HG03039 (cell line): ENCODE measurements around the gene TARS3.
A peak's percentile ranks its signal among the peaks of the same experiment; 100 is the strongest.
"Not testable (repeated sequence)": the region's sequence is repeated elsewhere in the genome, so short reads cannot be mapped to it uniquely, and the experiment has no call there.

ENCODE experiments used
- ATAC-seq: cut with Tn5 transposase; IDR thresholded peaks from one replicate; pipeline ENCODE4 v1.9.1; 2021; ENCODE audit warnings: mild to moderate bottlenecking, moderate library complexity; ENCODE audit not compliant: unreplicated experiment

TARS3 gene

GRCh38 chr15:101723874-101724674 is at the start of gene TARS3:
Gene TARS3, minus strand, starts transcription at chr15:101724473. Its CDS starts 86 bp downstream, at chr15:101724387.
- peak; percentile 89 for ATAC-seq

- ATAC-seq = no peak
These were observed 49.3 kb upstream of the TARS3 start for GRCh38 chr15:101773496-101774100.

- no peak for ATAC-seq
These were observed 48.6 kb upstream of the TARS3 start for GRCh38 chr15:101772921-101773320.

DNA sequence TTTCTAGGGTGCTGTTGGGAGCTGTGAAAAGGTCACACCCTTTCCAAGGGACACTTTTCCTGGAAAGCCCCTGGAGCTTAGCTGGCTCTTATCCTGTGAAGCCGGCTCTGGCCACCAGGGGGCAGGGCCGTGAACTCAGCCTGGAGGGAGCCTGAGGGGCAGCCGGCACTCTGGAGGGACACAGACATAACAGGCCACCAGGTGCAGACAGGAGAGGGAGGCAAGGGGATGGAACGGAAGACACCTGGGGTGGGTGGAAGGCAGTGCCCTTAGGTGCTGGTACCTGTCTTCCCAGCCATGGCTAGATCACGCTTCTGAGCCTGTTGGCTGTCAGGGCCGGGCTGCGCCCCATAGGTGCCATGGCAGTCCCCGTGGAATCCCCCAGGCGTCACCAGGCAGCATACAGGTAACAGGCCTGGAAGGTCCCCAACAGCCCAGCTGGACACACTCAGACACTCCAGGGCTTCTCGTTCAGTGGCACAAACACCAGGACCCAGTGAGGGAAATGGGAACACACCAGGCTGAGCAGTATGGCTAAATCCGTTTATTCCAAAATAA is 42.9 kb upstream of the TARS3 start:
- not testable (repeated sequence) for ATAC-seq

DNA sequence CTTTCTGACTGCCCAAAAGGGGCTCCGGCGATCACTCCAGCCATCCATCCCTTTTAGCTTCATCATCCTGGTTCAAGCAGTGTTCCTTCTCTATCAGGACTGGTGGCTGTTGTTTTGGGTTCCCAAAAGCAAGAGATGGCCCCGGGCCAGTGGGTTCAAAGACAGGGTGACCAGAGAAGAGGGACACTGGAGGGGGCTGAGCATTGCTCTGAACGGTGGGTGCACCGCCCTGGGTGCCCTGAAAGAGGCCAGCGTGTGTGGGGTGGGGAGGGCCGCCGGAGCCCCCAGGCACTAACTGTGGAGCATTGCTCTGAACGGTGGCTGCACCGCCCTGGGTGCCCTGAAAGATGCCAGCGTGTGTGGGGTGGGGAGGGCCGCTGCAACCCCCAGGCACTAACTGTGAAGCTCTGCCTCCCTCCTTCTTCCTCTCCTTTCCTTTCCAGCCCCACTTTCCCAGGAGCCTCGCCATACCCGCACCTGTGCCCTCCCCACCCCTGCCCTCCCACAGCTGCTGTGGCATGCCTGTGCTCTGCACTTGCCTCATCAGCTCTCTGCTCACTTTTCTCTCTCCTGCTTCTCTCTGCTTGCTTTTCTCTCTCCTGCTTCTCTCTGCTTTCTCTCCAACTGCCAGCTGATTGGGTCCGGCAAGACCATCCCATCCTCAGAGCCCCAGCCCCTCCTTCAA is 41.6 kb upstream of the TARS3 start:
- no peak for ATAC-seq

GRCh38 chr15:101765340-101765671 is 41.0 kb upstream of the TARS3 start:
- ATAC-seq = not testable (repeated sequence)

DNA sequence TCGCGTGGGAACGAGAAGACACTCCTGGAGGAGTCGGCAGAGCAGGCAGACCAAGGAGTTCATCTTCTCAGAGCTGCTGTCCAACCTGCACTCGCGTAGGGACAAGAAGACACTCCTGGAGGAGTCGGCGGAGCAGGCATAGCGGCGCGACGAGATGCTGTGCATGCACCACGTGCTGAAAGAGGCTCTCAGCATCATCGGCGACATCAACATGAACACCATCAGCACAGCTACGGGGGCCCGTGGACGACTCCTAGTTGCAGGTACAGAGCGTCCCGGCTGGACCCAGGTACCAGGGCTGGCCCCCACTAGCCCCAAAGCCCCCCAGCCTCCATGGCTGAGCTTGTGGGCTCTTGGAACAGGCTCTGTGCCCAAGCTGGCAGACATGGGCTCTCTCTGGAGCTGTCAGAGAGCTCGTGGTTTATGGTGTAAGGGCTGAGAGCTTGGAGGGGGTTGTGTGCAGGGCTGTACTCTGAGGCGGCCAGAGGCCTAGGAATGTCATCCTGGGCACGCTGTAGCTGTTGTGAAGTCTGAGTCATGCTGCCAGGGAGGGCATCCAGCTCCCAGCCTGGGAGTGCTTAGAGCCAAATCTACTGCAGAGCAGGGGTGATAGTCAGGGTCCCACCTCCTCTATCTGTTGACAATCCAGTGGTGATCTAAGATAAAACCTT is 40.5 kb upstream of the TARS3 start:
- not testable (repeated sequence) for ATAC-seq

GRCh38 chr15:101746716-101747082 is 22.4 kb upstream of the TARS3 start:
- not testable (repeated sequence) for ATAC-seq

DNA sequence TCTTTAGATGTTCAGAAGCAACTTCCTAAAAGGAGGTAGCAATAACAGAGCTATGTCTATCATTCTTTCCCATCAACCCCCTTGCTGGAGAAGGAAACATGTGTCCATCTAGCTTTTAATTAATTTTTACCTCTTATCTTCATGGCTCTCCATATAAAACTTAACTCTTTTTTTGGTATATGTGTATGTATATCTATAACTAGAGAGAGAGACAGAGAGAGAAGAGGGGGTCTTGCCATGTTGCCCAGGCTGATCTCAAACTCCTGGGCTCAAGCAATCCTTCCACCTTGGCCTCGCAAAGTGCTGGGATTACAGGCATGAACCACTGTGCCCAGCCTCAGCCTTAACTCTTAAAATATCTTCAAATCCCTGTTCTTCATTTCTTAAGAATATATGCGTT is 10.6 kb upstream of the TARS3 start:
- ATAC-seq = not testable (repeated sequence)

DNA sequence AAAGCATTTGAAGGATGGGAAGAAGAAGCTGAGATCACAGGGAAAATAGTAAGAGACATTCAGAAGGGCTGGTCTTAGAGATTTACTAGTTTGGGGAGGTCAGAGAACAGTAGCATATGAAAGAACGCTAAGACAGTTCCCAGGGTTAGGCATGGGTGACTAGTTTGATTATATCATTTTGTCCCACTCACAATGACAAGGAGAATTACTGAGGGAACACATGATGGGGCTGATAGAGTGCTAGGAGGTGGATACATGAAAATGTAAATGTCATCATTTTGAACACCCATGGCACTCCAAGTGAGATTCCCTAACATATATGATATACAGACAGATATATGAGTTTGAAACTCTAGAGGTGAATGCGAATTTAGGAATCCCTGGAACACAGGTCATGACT is 9.3 kb upstream of the TARS3 start:
- ATAC-seq = no peak

DNA sequence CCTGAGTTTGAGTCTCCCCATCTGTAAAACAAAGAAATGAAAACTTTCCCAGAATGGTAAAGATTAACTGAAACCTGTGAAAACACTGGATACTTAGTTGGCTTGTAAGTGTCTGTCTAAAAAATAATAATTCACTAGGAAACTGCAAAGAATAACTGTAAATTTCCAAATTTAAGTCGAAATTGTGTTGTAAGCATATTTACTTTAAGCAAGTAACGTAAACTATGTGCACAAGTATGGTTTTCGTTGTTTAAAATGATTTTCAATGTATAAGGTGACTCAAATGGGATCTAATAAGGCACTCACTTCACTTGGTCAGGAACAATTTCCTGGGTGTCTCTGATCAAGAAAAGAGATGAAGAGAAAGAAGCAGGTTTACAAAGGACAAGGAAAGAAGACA is 8.5 kb upstream of the TARS3 start:
- ATAC-seq = no peak

GRCh38 chr15:101731746-101732145 is 7.5 kb upstream of the TARS3 start:
- no peak for ATAC-seq

DNA sequence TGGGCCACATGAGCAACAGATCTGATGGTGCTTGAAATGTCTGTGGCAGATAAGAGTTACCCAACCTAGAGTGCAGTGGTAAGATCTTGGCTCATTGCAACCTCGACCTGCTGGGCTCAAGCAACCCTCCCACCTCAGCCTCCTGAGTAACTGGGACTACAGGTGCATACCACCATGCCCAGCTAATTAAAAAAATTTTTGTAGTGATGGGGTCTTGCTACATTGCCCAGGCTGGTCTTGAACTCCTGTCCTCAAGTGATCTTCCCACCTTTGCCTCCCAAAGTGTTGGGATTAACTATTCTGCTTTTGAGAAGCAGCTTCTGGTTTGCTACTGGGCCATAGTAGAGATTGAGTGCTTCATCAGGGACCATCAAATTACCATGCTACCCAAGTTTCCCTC is 2.9 kb upstream of the TARS3 start:
- ATAC-seq = no peak

DNA sequence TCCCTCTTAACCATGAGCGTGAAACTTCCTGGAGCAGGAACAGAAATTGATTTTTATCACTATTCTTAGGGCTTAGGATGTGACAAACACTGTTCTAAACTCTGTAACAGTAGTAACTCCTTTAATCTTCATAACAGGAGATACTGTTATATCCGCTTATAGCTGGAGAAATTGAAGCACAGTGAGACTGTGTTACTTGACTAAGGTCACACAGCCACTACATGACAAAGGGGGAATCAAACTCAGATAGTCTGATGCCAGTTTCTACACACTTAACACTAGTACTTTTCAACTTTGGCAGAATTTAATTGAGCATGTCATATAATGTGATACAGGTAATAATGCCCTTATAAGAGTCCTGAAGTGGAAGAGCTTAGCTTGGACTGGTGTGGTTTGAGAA is 800 bp upstream of the TARS3 start:
- no peak for ATAC-seq

DNA sequence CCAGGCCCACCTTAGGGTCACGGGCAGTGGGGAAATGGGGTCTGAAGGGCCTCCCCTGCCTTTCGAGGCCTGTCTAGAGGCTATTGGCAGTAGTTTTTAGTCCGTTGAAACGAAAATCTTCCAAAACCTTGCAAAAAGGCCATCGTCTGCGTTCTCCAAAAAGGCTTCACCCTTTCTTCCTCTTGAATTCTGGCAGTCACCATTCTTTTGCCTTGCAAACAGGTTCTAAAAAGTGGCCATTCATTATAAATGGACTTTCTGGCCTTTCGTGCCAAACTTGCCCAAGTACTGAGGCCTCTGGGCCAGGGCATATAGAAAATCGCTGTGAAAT is 367 bp upstream of the TARS3 start:
- no peak for ATAC-seq

GRCh38 chr15:101723171-101723873 is 951 bp downstream of the TARS3 start:
- ATAC-seq = peak; percentile 23

DNA sequence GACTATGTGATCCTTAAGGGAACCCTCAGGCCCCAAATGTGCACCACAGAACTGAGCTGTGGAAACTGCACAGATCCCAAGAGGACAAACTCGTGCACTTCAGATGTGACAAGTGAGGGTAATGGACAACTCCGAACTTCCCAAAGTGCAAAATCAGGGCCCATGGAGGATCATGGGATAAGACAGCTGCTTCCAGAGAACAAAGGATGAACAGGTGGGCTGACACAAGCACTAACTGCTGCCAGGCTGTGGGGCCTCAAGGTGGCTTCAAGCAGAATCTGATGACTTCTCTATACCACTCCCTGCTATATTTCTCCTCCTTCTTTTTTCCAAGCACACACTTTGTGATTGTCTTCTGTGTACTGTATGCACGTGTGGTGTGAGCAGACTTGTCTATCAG is 5.4 kb downstream of the TARS3 start:
- no peak for ATAC-seq

- ATAC-seq = no peak
These were observed 12.2 kb downstream of the TARS3 start for GRCh38 chr15:101712078-101712477.

DNA sequence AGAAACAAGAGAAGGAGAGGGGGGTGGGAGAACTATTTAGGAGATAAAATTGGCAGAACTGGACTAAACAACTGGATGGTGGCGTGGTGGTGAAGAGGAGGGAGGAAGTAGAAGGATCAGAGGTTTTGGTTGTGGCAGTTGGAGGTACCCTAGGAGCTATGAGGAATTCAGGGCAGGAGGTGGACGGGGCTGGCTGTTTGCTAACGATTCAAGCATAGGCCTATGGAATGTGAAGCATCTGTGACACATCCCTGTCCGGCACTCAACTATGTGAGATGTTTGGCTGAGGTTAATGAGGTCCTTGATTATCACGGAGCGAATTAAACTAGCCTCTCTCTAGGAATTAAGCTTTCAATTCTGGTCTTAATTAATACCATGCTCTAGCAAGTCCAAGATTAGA is 13.5 kb downstream of the TARS3 start:
- ATAC-seq = no peak

GRCh38 chr15:101709466-101709865 is 14.8 kb downstream of the TARS3 start:
- ATAC-seq = no peak

GRCh38 chr15:101707983-101708382 is 16.3 kb downstream of the TARS3 start:
- no peak for ATAC-seq
